ENCODE data around the gene PEX3. TPM values are rescaled to one million over a fixed set of nuclear protein-coding genes. Genes with fewer than 3 reads are reported as not detected.

The PEX3 gene
- total RNA-seq (10 to 100 TPM in 1 of 2 donors, 1 to 10 TPM in 1; 8.2 to 10.2 TPM), total RNA-seq (11.6 to 17.8 reads per million in 2 donors)

GRCh38 chr6:143450453-143451371 is at the start of gene PEX3, which contains the start of gene ADAT2:
Gene PEX3, plus strand, starts transcription at chr6:143450805. Its CDS starts 238 bp downstream, at chr6:143451043.
Gene ADAT2, minus strand, starts transcription at chr6:143450695. Its CDS starts 37 bp downstream, at chr6:143450658.
- Mint-ChIP-seq H3K27me3 (no peaks in the 10 kb centered on the region), H3K27ac (peak within 1 kb of the TSS; percentile 93), H3K4me3 (peak within 1 kb of the TSS; percentile 98), H3K4me1 (peaks cover 27% of the 10 kb centered on the region), H3K36me3 (ENCODE audit: low read depth) (peaks cover 5% of the 10 kb centered on the region)
- DNase-seq (peak; percentile 85 to 88 (median 86)), ATAC-seq (peak; percentile 95)
- H3K9me3 ChIP-seq (ENCODE audit: control insufficient read depth, low read length, poor library complexity, severe bottlenecking), result no peaks in the 10 kb centered on the region

DNA sequence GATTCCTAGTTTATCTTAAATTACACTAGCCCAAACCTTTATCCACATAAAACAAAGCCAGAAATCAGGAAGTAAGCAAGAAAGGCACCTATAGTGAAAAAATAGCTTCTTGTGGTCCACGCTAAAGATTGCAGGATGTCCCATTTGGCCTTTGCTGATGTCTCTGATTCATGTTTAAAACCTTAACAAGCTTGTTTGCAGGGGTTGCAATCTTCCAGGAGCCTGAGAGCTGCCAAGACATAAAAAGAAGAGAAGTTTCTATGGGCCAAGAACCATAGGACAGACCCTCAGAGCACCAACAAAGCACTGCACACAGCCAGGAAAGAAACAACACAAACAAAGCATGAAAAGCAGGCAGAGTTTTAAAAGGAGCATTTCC is 49.5 kb upstream of the PEX3 start:
- H3K36me3 Mint-ChIP-seq (ENCODE audit: low read depth), result no peaks in the 10 kb centered on the region
- no peaks in the 10 kb centered on the region for H3K9me3 ChIP-seq (ENCODE audit: control insufficient read depth, low read length, poor library complexity, severe bottlenecking)
- H3K4me1 Mint-ChIP-seq, result peaks cover 22% of the 10 kb centered on the region
- H3K27ac Mint-ChIP-seq, result peak overlapping the region; percentile 68
- ATAC-seq (no peak), DNase-seq (no peak)
- peaks cover under 1% of the 10 kb centered on the region for H3K27me3 Mint-ChIP-seq
- H3K4me3 Mint-ChIP-seq, result no peak overlapping the region

DNA sequence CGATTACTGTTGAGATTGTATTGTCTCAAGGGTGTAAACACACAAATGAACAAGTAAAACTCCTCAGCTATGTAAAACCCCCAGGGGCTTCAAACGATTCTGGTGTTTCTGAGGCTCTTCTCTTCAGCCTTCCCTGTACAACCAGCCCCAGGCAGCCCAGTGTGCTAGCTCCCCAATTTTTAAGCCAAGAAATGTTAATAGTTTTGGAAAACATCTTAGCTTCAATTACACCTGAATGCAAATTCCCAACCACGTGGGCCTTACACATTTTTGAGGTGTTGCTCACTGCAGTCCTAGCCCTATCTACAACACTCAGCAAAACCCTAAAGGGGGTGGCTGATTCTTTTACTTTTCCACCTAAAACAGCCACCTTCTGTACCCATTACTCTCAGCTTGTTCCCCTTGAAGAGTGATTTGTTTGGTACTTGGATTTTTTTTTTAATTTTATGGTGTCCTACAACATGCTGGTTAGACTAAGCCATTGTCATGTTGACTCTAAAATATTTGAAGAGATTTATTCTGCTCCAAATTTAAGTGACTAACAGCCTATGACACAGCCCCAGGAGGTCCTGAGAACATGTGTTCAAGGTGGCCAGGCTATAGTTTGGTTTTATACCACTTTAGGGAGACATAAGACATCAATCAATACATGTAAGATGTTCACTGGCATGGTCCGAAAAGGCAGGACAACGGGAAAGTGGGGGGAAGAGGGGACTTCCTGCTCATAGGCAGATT is 48.8 kb upstream of the PEX3 start:
- peak overlapping the region; percentile 68 for H3K27ac Mint-ChIP-seq
- H3K9me3 ChIP-seq (ENCODE audit: control insufficient read depth, low read length, poor library complexity, severe bottlenecking), result no peaks in the 10 kb centered on the region
- H3K4me1 Mint-ChIP-seq, result peaks cover 22% of the 10 kb centered on the region
- peaks cover 4% of the 10 kb centered on the region for H3K27me3 Mint-ChIP-seq
- DNase-seq (no peak), ATAC-seq (no peak)
- no peak overlapping the region for H3K4me3 Mint-ChIP-seq
- no peaks in the 10 kb centered on the region for H3K36me3 Mint-ChIP-seq (ENCODE audit: low read depth)

DNA sequence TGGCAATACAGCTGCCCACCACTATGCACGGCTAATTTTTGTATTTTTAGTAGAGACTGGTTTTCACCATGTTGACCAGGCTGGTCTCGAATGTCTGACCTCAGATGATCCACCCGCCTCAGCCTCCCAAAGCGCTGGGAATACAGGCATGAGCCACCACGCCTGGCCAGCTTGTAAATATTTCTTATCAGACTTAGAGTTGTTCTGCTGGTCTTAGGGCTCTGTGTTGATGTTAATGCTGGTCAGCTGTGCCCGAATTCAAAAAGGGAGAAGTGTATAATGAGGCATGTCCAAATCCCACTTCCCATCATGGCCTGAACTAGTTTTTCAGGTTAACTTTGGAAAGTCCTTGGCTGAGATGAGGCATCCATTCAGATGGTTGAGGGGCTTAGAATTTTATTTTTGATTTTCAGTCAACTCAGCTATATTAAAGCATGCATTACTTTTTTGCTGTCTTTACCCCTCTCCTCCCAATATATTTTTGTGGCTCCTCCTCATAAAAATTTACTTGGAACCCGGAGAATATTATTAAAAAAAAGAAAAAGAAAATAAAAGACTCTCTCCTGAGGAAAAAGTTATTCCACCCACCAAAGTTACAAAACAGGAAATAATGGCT is 47.8 kb upstream of the PEX3 start:
- H3K27ac Mint-ChIP-seq, result no peak overlapping the region
- ATAC-seq (no peak), DNase-seq (no peak)
- no peak overlapping the region for H3K4me3 Mint-ChIP-seq
- peaks cover 10% of the 10 kb centered on the region for H3K27me3 Mint-ChIP-seq
- peaks cover 22% of the 10 kb centered on the region for H3K4me1 Mint-ChIP-seq
- no peaks in the 10 kb centered on the region for H3K36me3 Mint-ChIP-seq (ENCODE audit: low read depth)
- H3K9me3 ChIP-seq (ENCODE audit: control insufficient read depth, low read length, poor library complexity, severe bottlenecking), result no peaks in the 10 kb centered on the region

- no peaks in the 10 kb centered on the region for H3K36me3 Mint-ChIP-seq (ENCODE audit: low read depth)
- DNase-seq, result no peak
- no peak overlapping the region for H3K27ac Mint-ChIP-seq
- ATAC-seq, result no peak
- peaks cover 10% of the 10 kb centered on the region for H3K27me3 Mint-ChIP-seq
- peaks cover 12% of the 10 kb centered on the region for H3K4me1 Mint-ChIP-seq
- H3K9me3 ChIP-seq (ENCODE audit: control insufficient read depth, low read length, poor library complexity, severe bottlenecking), result no peaks in the 10 kb centered on the region
- no peak overlapping the region for H3K4me3 Mint-ChIP-seq
Measured at GRCh38 chr6:143405373-143406154, 45.0 kb upstream of the PEX3 start.

- no peaks in the 10 kb centered on the region for H3K9me3 ChIP-seq (ENCODE audit: control insufficient read depth, low read length, poor library complexity, severe bottlenecking)
- Mint-ChIP-seq H3K4me1 (peaks cover 3% of the 10 kb centered on the region), H3K4me3 (no peak overlapping the region), H3K36me3 (ENCODE audit: low read depth) (no peaks in the 10 kb centered on the region), H3K27ac (no peak overlapping the region), H3K27me3 (peaks cover 10% of the 10 kb centered on the region)
- ATAC-seq (no peak), DNase-seq (no peak)
Measured at GRCh38 chr6:143406673-143407072, 43.9 kb upstream of the PEX3 start.

DNA sequence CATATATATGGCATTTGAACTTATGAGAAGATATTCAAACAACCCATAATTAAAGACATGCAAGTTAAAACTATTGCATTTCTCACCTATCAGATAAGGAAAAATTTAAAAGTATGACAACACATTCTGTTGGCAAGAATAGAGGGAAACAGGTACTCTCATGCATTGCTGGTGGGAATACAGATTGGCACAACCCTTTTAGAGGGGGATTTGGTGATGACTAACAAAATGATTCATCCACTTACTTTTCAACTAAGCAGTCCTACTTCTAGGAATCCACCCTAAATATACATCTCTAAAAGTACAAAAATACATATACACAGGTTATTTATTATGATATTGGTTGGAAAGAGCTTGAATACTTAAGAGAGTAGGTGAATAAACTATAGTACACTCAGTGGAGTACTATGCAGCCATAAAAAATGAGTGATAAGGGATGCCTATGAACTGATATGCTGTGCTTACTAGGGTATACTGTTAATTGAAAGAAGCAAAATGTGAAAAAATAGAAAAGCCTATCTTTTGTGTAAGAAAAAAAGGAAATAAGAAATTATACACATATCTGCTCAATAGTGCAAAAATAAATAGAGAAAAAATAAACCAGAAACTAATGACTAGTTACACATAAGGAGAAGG is 42.3 kb upstream of the PEX3 start:
- ATAC-seq, result no peak
- H3K27ac Mint-ChIP-seq, result no peak overlapping the region

DNA sequence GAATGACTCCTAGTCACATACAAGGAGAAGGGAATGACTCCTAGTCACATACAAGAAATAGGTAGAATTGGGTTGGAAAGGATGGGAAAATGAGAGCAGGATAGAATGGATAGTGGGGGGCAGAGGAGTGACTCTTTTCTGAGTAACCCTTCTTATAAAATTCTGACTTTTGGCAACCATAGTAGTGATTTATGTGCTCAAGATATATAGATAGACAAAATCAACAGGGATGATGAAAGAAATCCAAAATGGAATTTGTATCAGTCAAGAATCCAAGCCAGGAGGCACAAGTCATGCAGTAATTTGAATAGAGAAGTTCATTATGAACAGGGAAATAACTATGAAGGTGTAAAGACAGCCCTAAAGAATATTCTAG is 41.8 kb upstream of the PEX3 start:
- H3K27ac Mint-ChIP-seq, result no peak overlapping the region
- H3K4me1 Mint-ChIP-seq, result no peaks in the 10 kb centered on the region
- peaks cover 2% of the 10 kb centered on the region for H3K36me3 Mint-ChIP-seq (ENCODE audit: low read depth)

More for the DNA sequence above, 42.3 kb upstream of the PEX3 start:
- no peak for DNase-seq
- Mint-ChIP-seq H3K36me3 (ENCODE audit: low read depth) (peaks cover 2% of the 10 kb centered on the region), H3K4me1 (no peaks in the 10 kb centered on the region), H3K4me3 (no peak overlapping the region), H3K27me3 (peaks cover 10% of the 10 kb centered on the region)
- H3K9me3 ChIP-seq (ENCODE audit: control insufficient read depth, low read length, poor library complexity, severe bottlenecking), result no peaks in the 10 kb centered on the region

DNA sequence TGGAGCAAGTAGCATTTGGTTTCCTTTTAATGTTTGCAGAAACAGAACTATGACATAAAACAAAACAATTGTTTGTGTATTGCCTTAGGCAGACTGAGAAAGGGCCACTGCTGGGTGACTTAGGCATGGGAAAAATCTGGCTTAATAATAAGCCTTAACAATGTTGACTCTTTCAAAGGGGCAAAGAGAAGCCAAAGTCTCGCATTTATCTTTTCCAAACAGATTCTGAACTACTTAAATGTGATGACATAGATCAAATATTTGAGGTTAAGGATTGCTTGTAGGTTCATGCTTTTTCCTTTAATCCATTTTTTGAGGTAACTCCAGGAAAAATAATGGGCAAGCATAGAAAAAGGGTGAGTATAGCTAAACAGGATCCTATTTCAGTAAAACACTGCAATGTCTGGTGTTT is 39.7 kb upstream of the PEX3 start:
- H3K9me3 ChIP-seq (ENCODE audit: control insufficient read depth, low read length, poor library complexity, severe bottlenecking), result no peaks in the 10 kb centered on the region
- ATAC-seq (no peak), DNase-seq (no peak)
- Mint-ChIP-seq H3K4me1 (no peaks in the 10 kb centered on the region), H3K4me3 (no peak overlapping the region), H3K27me3 (peaks cover 10% of the 10 kb centered on the region), H3K27ac (no peak overlapping the region), H3K36me3 (ENCODE audit: low read depth) (peaks cover 2% of the 10 kb centered on the region)

More for the DNA sequence above, 41.8 kb upstream of the PEX3 start:
- ATAC-seq (no peak), DNase-seq (no peak)
- H3K9me3 ChIP-seq (ENCODE audit: control insufficient read depth, low read length, poor library complexity, severe bottlenecking), result no peaks in the 10 kb centered on the region
- no peak overlapping the region for H3K4me3 Mint-ChIP-seq
- peaks cover 10% of the 10 kb centered on the region for H3K27me3 Mint-ChIP-seq

GRCh38 chr6:143414769-143415168 is 35.8 kb upstream of the PEX3 start:
- H3K9me3 ChIP-seq (ENCODE audit: control insufficient read depth, low read length, poor library complexity, severe bottlenecking), result no peaks in the 10 kb centered on the region
- Mint-ChIP-seq H3K27ac (no peak overlapping the region), H3K4me3 (no peak overlapping the region), H3K4me1 (no peaks in the 10 kb centered on the region), H3K36me3 (ENCODE audit: low read depth) (peaks cover 2% of the 10 kb centered on the region), H3K27me3 (no peaks in the 10 kb centered on the region)
- DNase-seq (no peak), ATAC-seq (no peak)

GRCh38 chr6:143419526-143419925 is 31.1 kb upstream of the PEX3 start:
- Mint-ChIP-seq H3K4me3 (no peak overlapping the region), H3K27ac (no peak overlapping the region), H3K36me3 (ENCODE audit: low read depth) (no peaks in the 10 kb centered on the region), H3K4me1 (no peaks in the 10 kb centered on the region), H3K27me3 (no peaks in the 10 kb centered on the region)
- H3K9me3 ChIP-seq (ENCODE audit: control insufficient read depth, low read length, poor library complexity, severe bottlenecking), result no peaks in the 10 kb centered on the region
- no peak for ATAC-seq
- no peak for DNase-seq

DNA sequence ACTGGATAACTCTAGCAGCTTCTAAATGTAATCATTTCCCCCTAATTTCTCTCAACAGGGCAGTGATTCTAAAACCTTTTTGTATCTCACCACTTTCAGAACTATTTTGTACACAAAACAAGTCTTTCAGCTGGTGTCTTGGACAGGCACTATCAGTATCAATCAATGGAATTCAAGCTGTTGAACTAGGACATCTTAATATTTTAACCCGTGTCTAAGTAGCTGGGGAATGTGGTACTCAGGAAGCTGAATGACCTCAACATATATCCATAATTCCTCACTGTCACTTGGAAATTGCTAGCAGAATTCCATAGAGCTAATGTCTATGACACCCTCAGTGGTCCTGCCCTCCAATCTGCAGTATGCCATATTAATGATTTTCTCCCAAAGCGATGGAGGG is 24.6 kb upstream of the PEX3 start:
- no peak overlapping the region for H3K4me3 Mint-ChIP-seq
- peaks cover 3% of the 10 kb centered on the region for H3K36me3 Mint-ChIP-seq (ENCODE audit: low read depth)
- DNase-seq (no peak), ATAC-seq (no peak)
- H3K27ac Mint-ChIP-seq, result no peak overlapping the region
- H3K9me3 ChIP-seq (ENCODE audit: control insufficient read depth, low read length, poor library complexity, severe bottlenecking), result no peaks in the 10 kb centered on the region
- peaks cover 3% of the 10 kb centered on the region for H3K4me1 Mint-ChIP-seq
- no peaks in the 10 kb centered on the region for H3K27me3 Mint-ChIP-seq
